NOMO-1 treated with dmso at 0.1 percent for 144 hours (cell line): Measurements from ENCODE around the gene MCHR1.

Experiments used
- DNase-seq: peaks from one replicate; lab custom pipeline; 2025; ENCODE audit not compliant: unreplicated experiment; lab: John Stamatoyannopoulos, UW

MCHR1 gene

DNA sequence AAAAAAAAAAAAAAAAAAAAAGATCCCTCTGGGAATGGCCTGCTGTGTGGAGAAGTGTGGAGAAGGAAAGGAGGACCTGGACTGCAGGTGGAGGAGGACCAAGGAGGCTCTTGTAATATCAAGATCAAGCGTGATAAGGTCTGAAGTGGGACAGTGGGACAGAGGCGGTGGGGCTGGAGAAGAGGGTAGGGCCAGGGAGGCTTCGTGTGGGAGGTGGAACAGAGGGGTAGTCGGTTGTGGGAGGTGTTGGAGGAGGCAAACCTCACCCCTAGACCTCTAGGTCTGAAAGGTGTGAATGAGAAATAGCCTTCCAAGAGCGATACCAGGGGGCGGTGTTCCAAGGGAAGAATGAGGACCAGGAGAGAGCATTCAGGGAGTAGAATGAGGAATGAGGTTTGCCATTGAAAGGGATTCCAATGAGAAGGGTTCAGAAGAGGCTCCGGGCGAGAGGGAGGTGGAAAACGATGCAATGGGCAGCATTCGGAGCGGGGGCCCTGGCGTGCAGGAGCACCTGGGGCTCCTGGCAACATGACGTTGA is 44.2 kb downstream of the MCHR1 start:
- no peak for DNase-seq

DNA sequence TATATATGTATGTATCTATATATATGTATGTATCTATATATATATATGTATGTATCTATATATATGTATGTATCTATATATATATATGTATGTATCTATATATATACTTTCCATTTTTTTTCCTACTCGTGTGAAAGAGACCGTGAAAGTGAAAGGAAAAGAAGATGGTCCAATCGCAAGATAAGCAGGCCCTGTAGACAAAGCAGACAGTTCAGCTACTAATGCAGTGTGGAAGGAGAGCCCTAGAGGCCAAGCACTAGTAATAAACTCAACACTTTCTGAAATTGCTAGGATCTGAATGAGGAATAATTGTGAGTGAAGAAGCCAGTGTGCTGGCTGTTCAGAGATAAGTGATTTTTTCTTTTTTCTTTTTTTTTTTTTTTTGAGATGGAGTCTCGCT is 47.2 kb downstream of the MCHR1 start:
- DNase-seq, result no peak

DNA sequence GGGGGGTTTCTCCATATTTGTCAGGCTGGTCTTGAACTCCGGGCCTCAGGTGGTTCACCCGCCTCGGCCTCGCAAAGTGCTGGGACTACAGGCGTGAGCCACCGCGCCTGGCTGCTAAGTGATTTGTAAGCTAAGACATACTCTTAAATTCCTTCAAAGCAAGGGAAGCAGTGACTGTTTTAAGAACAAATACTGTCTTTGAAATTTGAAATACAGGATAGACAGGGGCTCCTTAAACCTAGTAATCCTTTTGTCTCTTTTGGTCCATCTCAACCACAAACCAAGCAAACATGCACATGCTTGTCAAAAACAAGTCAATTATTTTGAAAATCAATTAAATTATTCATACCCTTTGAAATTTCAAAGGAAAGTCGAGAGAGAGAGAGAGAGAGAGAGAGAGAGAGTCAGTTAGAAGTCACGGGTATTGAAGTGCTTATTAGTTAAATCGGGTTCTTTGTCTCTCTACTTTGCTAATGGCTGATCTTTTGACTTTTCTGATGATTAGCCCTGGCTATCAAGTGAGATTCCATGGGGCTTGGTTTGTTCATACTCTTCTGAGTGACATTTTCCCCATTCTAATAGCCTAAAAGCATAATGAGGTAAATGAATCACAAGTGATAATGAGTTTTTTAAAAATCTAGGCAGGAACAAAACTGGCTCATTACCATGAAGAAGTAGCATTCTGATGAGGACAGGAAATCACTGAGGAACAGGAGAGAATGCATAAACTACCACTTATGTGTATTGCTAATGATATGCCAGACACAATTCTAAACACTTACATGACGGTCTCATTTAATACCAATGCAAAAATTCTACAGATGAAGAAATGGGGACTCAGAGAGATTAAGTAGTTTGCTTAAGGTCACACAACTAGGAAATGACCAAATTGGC is 48.0 kb downstream of the MCHR1 start:
- no peak for DNase-seq

DNA sequence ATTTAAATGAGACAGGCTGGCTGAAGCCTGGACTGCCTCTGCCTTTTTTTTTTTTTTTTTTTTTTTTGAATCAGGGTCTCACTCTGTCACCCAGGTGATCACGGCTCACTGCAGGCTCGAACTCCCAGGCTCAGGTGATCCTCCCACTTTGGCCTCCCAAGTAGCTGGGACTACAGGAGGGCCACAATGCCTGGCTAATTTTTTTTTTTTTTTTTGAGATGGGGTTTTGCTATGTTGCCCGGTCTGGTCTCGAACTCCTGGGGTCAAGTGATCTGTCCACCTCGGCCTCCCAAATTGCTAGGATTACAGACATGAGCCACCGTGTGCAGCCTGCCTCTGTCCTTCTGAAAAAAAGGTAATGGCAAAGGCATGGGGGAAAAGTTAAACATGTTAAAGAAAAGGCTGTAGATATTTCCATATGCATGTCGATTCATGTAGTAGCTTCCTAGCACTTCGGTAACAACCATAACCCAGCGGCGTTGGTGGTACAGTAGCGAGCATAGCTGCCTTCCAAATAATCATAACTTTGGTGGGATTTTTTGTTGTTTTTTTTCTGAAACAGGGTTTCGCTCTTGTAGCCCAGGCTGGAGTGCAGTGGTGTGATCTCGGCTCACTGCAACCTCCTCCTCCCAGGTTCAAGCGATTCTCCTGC is 48.8 kb downstream of the MCHR1 start:
- DNase-seq, result no peak

DNA sequence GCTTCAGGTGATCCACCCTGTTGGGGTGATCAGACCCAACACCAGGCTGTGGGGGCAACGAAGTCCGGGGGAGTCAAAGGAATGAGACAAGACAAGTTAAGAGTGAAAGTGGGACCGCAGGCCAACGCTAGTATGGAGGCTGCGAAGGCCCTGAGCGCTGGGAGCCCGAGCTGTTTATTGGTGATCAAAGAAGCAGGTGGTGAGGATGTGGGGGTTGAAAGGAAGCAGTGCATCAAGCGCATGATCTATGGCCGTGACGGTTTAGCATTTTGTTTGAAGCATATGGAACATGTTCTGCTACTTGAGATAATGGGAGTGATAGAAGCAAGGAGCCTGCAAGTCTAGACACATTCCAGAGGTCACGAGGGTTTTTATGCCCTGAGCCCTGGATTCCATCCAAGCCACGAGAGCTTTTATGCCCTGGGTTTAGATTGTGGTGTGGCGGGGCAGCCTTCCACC is 49.5 kb downstream of the MCHR1 start:
- no peak for DNase-seq

DNA sequence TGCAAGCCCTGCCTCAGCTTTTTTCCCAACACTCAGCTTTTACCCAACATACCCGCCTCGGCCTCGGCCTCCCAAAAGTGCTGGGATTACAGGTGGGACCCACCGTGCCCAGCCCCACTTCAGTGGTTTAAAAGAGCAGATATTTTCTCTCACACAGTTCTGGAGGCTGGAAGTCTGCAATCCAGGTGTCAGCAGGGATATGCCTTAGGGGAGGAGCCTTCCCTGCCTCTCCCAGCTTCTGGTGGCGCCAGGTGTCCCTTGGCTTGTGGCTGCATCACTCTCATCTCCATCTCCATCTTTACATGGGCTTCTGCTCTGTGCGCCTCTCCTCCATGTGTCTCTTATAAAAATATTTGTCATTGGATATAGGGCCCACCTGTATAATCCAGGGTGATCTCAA is 50.0 kb downstream of the MCHR1 start:
- DNase-seq, result no peak
